WERI-Rb-1 (cell line): ENCODE results near the gene C17orf107.

ENCODE experiments used
- DNase-seq: peaks from one replicate; pipeline ENCODE4 v3.0.0-alpha.2; 2020
- H3K27ac ChIP-seq: fragments of 250-450 bp; sonication (Bioruptor Pico); 2 replicates; pipeline ENCODE4 v1.5.1; 2020; ENCODE audit warnings: mild to moderate bottlenecking, moderate library complexity
- H3K27me3 ChIP-seq: fragments of 250-450 bp; sonication (Bioruptor Pico); 2 replicates; pipeline ENCODE4 v1.5.1; 2021; ENCODE audit warnings: mild to moderate bottlenecking, low read depth, moderate library complexity; ENCODE audit not compliant: insufficient read depth, severe bottlenecking
- H3K36me3 ChIP-seq: fragments of 250-450 bp; sonication (Bioruptor Pico); 2 replicates; pipeline ENCODE4 v1.5.1; 2020; ENCODE audit warnings: mild to moderate bottlenecking, moderate library complexity
- H3K4me3 ChIP-seq: 2 replicates; pipeline ENCODE4 v1.5.1; 2011; ENCODE audit warnings: low read depth, mild to moderate bottlenecking, control low read depth, low read length
- H3K9me3 ChIP-seq: fragments of 250-450 bp; sonication (Bioruptor Pico); 2 replicates; pipeline ENCODE4 v1.5.1; 2021; ENCODE audit warnings: mild to moderate bottlenecking, moderate library complexity; ENCODE audit not compliant: severe bottlenecking
- TF ChIP-seq, protein P1 (sequence below): IDR thresholded peaks from 2 replicates; pipeline ENCODE4 v1.5.1; 2011; ENCODE audit warnings: low read depth, mild to moderate bottlenecking, control low read depth, inconsistent platforms, low read length

Gene C17orf107

DNA sequence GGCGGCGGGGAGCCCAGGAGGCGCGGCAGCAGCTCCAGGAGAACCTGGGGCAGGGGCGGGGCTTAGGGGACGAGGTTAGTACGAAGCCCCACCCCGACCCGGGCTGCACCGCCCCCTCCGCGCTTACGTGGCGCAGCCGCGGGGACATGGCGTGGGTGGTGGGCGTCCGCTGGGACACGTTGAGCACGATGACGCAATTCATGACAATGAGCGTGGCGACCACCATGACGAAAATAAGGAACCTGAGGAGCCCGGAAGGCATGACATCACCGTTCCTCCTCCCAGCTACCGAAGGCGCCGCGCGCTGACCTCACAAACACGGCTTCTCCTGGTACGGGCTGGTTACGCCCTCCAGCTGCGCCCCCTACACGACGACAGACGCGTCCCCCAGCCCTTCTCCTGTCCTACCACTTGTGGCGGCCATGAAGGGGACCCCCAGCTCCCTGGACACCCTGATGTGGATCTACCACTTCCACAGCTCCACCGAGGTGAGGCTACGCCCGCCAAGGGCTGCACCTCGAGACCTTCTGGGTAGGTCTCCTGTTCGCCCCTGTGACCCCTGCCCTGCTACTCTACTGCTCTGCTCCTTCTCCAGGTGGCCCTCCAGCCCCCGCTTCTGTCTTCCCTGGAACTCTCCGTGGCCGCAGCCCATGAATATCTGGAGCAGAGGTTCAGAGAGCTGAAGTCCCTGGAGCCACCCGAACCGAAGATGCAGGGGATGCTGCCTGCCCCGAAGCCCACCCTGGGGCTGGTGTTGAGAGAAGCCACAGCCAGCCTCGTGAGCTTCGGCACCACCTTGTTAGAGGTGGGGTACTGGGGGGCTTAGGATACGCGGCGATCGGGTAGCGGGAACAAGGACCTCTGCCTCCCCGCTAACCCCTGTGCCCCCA lies at the start of gene C17orf107:
Gene C17orf107, plus strand, starts transcription at position 196 of the 890 bp plus-strand sequence. Its CDS starts 227 bp downstream, at position 423.
- DNase-seq = no peak
- H3K9me3 ChIP-seq = no peaks in the 10 kb centered on the region
- no peak within 1 kb of the TSS for H3K4me3 ChIP-seq
- TF ChIP-seq, protein P1, sequence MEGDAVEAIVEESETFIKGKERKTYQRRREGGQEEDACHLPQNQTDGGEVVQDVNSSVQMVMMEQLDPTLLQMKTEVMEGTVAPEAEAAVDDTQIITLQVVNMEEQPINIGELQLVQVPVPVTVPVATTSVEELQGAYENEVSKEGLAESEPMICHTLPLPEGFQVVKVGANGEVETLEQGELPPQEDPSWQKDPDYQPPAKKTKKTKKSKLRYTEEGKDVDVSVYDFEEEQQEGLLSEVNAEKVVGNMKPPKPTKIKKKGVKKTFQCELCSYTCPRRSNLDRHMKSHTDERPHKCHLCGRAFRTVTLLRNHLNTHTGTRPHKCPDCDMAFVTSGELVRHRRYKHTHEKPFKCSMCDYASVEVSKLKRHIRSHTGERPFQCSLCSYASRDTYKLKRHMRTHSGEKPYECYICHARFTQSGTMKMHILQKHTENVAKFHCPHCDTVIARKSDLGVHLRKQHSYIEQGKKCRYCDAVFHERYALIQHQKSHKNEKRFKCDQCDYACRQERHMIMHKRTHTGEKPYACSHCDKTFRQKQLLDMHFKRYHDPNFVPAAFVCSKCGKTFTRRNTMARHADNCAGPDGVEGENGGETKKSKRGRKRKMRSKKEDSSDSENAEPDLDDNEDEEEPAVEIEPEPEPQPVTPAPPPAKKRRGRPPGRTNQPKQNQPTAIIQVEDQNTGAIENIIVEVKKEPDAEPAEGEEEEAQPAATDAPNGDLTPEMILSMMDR = no peak
- H3K27ac ChIP-seq = peak within 1 kb of the TSS; percentile 21; the same call in 1 of the 2 replicates
- H3K27me3 ChIP-seq = no peaks in the 10 kb centered on the region
- H3K36me3 ChIP-seq = peaks cover 71% of the 10 kb centered on the region

- Histone ChIP-seq H3K36me3 (peaks cover 63% of the 10 kb centered on the region), H3K9me3 (no peaks in the 10 kb centered on the region), H3K27ac (no peak overlapping the region; the same call in 1 of the 2 replicates), H3K4me3 (no peak overlapping the region), H3K27me3 (no peaks in the 10 kb centered on the region)
- TF ChIP-seq, protein P1 = no peak
- no peak for DNase-seq
These were observed 49.1 kb upstream of the C17orf107 start for GRCh38 chr17:4850246-4850645.

GRCh38 chr17:4851084-4851483 lies 48.3 kb upstream of the C17orf107 start:
- Histone ChIP-seq H3K27ac (peak overlapping the region; percentile 1), H3K27me3 (no peaks in the 10 kb centered on the region)

DNA sequence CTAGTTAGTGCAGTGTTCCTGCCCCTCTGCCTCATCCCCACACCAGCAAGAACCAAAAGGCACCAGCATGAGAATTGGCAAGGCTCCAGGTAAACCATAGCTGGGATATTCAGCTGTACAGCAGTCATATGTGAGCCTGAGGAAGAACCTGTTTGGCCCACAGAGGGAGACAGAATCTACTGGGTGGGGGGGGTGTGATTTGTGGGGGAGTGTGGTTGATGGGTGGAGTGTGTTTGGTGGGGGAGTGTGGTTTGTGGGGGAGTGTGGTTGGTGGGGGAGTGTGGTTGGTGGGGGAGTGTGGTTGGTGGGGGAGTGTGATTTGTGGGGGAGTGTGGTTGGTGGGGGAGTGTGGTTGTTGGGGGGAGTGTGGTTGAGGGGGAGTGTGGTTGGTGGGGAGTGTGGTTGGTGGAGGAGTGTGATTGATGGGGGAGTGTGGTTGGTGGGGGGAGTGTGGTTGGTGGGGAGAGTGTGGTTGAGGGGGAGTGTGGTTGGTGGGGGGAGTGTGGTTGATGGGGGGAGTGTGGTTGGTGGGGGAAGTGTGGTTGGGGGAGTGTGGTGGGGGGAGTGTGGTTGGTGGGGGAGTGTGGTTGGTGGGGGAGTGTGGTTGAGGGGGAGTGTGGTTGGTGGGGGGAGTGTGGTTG lies 46.6 kb upstream of the C17orf107 start:
- H3K27ac ChIP-seq = peak overlapping the region; percentile 42; the same call in 1 of the 2 replicates
- H3K27me3 ChIP-seq = no peaks in the 10 kb centered on the region
- no peak for DNase-seq
- H3K4me3 ChIP-seq = no peak overlapping the region
- no peaks in the 10 kb centered on the region for H3K9me3 ChIP-seq
- peaks cover 53% of the 10 kb centered on the region for H3K36me3 ChIP-seq
- TF ChIP-seq, protein P1 = no peak

More at GRCh38 chr17:4851084-4851483, 48.3 kb upstream of the C17orf107 start:
- DNase-seq = no peak
- Histone ChIP-seq H3K4me3 (no peak overlapping the region), H3K9me3 (no peaks in the 10 kb centered on the region), H3K36me3 (peaks cover 58% of the 10 kb centered on the region)
- TF ChIP-seq, protein P1 = no peak

GRCh38 chr17:4853208-4853671 lies 46.1 kb upstream of the C17orf107 start:
- Histone ChIP-seq H3K27ac (peak overlapping the region; percentile 86), H3K4me3 (no peak overlapping the region), H3K36me3 (peaks cover 50% of the 10 kb centered on the region), H3K27me3 (no peaks in the 10 kb centered on the region), H3K9me3 (no peaks in the 10 kb centered on the region)
- no peak for DNase-seq
- TF ChIP-seq, protein P1 = no peak
